ENCODE measurements around the gene GSX2. TPM values are rescaled to one million over a fixed set of nuclear protein-coding genes. Genes with fewer than 3 reads are reported as not detected.
"Not testable (repeated sequence)": the region's sequence is repeated elsewhere in the genome, so short reads cannot be mapped to it uniquely, and the experiment has no call there.

GSX2 gene
- not detected in 2 replicates for polyA plus RNA-seq (2011; rRNA removed)
- polyA plus RNA-seq (2012; cell fraction: cytosol; rRNA removed) = not detected in 2 replicates
- polyA plus RNA-seq (2012; cell fraction: nucleus; rRNA removed) = not detected in 2 replicates
- not detected in 3 replicates for polyA plus RNA-seq (2017; fragmentation: RNase III; extraction: RNeasy Plus Mini Kit Qiagen cat#74134 plus additional on column Dnase treatment)
- polyA minus RNA-seq (2011; rRNA and poly(A)+ RNA removed) = not detected in 2 replicates

GRCh38 chr4:54099748-54100574 is at the start of gene GSX2:
GSX2 (plus strand) TSS chr4:54100163; CDS start chr4:54100345, 182 bp downstream.
- DNase-seq (ENCODE audit: low read depth in 1 of 2, low spot score in 1 of 2) (no peak), FAIRE-seq (no peak), ATAC-seq (peak; percentile 23 to 58; a peak in 3 of 6 replicates)
- ChIA-PET POLR2A (no interaction called here), CTCF (no interaction called here)
- H3K27ac ChIP-seq = 0 out of 6 replicates have a peak within 1 kb of the TSS, but pooled peaks of 1 of the 2 experiments have one; percentile 37
- peaks cover 3% of the 10 kb centered on the region; the same call in 1 of the 3 replicates for H3K4me1 ChIP-seq
- TF ChIP-seq TFCP2L1 (CRISPR knock-in tag; IDR thresholded peaks at IDR 0.05) = no peak
- peak within 1 kb of the TSS; percentile 88 for H3K4me2 ChIP-seq
- H3K9me3 ChIP-seq = no peaks in the 10 kb centered on the region
- WGBS (ENCODE audit: missing lambda C conversion rate) = 8% methylated on average over 24 of the region's 66 CpGs
- peak within 1 kb of the TSS; percentile 48 for H3K4me3 ChIP-seq

GRCh38 chr4:54050214-54050904 is 49.6 kb upstream of the GSX2 start:
- no peak for TF ChIP-seq FOSB (CRISPR knock-in tag; IDR thresholded peaks at IDR 0.05)
- no peak for TF ChIP-seq MAZ (IDR thresholded peaks at IDR 0.05; ENCODE audit: borderline replicate concordance, low read depth, low read length)
- POLR2A ChIA-PET = no interaction called here
- Histone ChIP-seq H3K27ac (no peak overlapping the region), H3K4me1 (peaks cover 12% of the 10 kb centered on the region; the same call in 2 of the 3 replicates), H3K4me3 (no peak overlapping the region), H3K9me3 (no peaks in the 10 kb centered on the region), H3K4me2 (no peak overlapping the region)
- 25% methylated on average over 1 of the region's 1 CpG for WGBS (ENCODE audit: missing lambda C conversion rate)
- no peak for DNase-seq (ENCODE audit: low read depth in 1 of 2, low spot score in 1 of 2)
- CTCF ChIA-PET = no interaction called here
- FAIRE-seq = no peak
- ATAC-seq = no peak

DNA sequence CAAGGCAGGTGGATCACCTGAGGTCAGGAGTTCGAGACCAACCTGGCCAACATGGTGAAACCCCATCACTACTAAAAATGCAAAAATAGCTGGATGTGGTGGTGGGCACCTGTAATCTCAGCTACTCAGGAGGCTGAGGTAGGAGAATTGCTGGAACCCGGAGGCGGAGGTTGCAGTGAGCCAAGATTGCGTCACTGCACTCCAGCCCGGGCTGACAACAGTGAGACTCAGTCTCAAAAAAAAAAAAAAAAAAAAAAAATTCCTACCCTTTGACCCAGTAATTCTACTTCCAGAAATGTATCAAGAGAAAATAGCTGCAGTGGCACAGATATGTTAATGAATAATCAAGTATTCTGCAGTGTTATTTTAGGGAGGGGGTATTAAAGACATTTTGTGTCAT is 46.6 kb upstream of the GSX2 start:
- POLR2A ChIA-PET = interaction anchor here (0.7 kb wide), 1 partner anchor 54 kb away, joined by 9 read pairs; no protein-coding TSS in a partner anchor
- 93% methylated on average over 5 of the region's 5 CpGs for WGBS (ENCODE audit: missing lambda C conversion rate)
- CTCF ChIA-PET = not testable (repeated sequence)

DNA sequence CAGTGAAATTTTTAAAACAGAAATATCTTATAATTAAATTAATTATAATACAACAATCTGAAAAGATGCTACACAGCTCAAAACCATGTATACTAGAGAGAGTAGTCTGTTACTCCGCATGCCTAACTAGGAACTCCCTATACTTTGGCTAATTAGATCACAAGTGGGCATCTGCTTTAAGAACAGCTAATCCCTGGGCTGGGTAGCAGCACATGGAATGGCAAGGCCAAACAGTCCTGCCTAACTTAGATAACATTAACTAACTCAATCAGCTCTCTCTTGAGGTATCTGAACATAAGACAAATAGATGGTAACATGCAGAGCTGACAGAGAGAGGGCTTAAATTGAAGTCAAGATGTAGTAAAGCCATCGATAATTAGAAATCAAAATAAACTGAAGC is 45.5 kb upstream of the GSX2 start:
- POLR2A ChIA-PET = no interaction called here
- 100% methylated on average over 2 of the region's 2 CpGs for WGBS (ENCODE audit: missing lambda C conversion rate)
- peaks cover 15% of the 10 kb centered on the region; the same call in 2 of the 3 replicates for H3K4me1 ChIP-seq
- CTCF ChIA-PET = no interaction called here
- no peak for DNase-seq (ENCODE audit: low read depth in 1 of 2, low spot score in 1 of 2)
- H3K27ac ChIP-seq = no peak overlapping the region
- no peak overlapping the region for H3K4me2 ChIP-seq
- TF ChIP-seq, protein P1, sequence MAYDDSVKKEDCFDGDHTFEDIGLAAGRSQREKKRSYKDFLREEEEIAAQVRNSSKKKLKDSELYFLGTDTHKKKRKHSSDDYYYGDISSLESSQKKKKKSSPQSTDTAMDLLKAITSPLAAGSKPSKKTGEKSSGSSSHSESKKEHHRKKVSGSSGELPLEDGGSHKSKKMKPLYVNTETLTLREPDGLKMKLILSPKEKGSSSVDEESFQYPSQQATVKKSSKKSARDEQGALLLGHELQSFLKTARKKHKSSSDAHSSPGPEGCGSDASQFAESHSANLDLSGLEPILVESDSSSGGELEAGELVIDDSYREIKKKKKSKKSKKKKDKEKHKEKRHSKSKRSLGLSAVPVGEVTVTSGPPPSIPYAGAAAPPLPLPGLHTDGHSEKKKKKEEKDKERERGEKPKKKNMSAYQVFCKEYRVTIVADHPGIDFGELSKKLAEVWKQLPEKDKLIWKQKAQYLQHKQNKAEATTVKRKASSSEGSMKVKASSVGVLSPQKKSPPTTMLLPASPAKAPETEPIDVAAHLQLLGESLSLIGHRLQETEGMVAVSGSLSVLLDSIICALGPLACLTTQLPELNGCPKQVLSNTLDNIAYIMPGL (CRISPR knock-in tag; IDR thresholded peaks at IDR 0.05; ENCODE audit: borderline replicate concordance) = no peak
- TF ChIP-seq ZNF302 (CRISPR knock-in tag; IDR thresholded peaks at IDR 0.05) = no peak
- no peak for TF ChIP-seq HOXB5 (CRISPR knock-in tag; IDR thresholded peaks at IDR 0.05)
- TF ChIP-seq RNF2 (IDR thresholded peaks at IDR 0.05; ENCODE audit: borderline replicate concordance, low read depth) = no peak
- TF ChIP-seq GATA3 (IDR thresholded peaks at IDR 0.05; ENCODE audit: borderline replicate concordance) = no peak
- no peak for TF ChIP-seq FOSL2 (IDR thresholded peaks at IDR 0.05)
- TF ChIP-seq FOSL2 (CRISPR knock-in tag; IDR thresholded peaks at IDR 0.05) = no peak
- TF ChIP-seq POLR2AphosphoS2 (conservative IDR thresholded peaks at IDR 0.05; ENCODE audit: low read length) = no peak
- no peak for TF ChIP-seq MAZ (IDR thresholded peaks at IDR 0.05; ENCODE audit: borderline replicate concordance, low read depth, low read length)
- no peak for TF ChIP-seq RAD21 (conservative IDR thresholded peaks at IDR 0.05 in 1 of 2, IDR thresholded peaks at IDR 0.05 in 1 of 2)
- TF ChIP-seq CHD4 (IDR thresholded peaks at IDR 0.05; ENCODE audit: borderline replicate concordance) = no peak
- TF ChIP-seq HOXB13 (CRISPR knock-in tag; IDR thresholded peaks at IDR 0.05; ENCODE audit: low read depth) = no peak
- no peak for TF ChIP-seq CTCF (IDR thresholded peaks at IDR 0.05)
- no peak for TF ChIP-seq HDAC2 (IDR thresholded peaks at IDR 0.05)
- no peak for TF ChIP-seq SREBF2 (IDR thresholded peaks at IDR 0.05)
- TF ChIP-seq, protein P2, sequence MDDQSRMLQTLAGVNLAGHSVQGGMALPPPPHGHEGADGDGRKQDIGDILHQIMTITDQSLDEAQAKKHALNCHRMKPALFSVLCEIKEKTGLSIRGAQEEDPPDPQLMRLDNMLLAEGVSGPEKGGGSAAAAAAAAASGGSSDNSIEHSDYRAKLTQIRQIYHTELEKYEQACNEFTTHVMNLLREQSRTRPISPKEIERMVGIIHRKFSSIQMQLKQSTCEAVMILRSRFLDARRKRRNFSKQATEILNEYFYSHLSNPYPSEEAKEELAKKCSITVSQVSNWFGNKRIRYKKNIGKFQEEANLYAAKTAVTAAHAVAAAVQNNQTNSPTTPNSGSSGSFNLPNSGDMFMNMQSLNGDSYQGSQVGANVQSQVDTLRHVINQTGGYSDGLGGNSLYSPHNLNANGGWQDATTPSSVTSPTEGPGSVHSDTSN (IDR thresholded peaks at IDR 0.05) = no peak
- no peak for TF ChIP-seq TP53 (CRISPR knock-in tag; IDR thresholded peaks at IDR 0.05)
- no peak for TF ChIP-seq POLR2A (IDR thresholded peaks at IDR 0.05; ENCODE audit: low read length)
- TF ChIP-seq KDM1A (IDR thresholded peaks at IDR 0.05; ENCODE audit: low read depth) = no peak
- TF ChIP-seq ZSCAN20 (CRISPR knock-in tag; IDR thresholded peaks at IDR 0.05) = no peak
- no peak for TF ChIP-seq FOXS1 (CRISPR knock-in tag; IDR thresholded peaks at IDR 0.05)
- no peaks in the 10 kb centered on the region for H3K9me3 ChIP-seq
- no peak overlapping the region for H3K4me3 ChIP-seq
- FAIRE-seq = no peak
- no peak for ATAC-seq

More for the DNA sequence above, 46.6 kb upstream of the GSX2 start:
- not testable (repeated sequence) for H3K4me3 ChIP-seq; ATAC-seq; H3K9me3 ChIP-seq; H3K4me2 ChIP-seq; FAIRE-seq; DNase-seq (ENCODE audit: low read depth in 1 of 2, low spot score in 1 of 2); H3K27ac ChIP-seq
- peaks cover 15% of the 10 kb centered on the region; the same call in 2 of the 3 replicates for H3K4me1 ChIP-seq

Measured in A549 (cell line).